MM.1S (cell line): ENCODE data around the gene EIF3I.

ENCODE experiments used
- DNase-seq: peaks from one replicate; pipeline ENCODE4 v3.0.0-alpha.2; 2015
- H2AFZ ChIP-seq: fragments of 300-600 bp; sonication (generic); 2 replicates; pipeline ENCODE4 v1.6.0; 2016; ENCODE audit warnings: antibody characterized with exemption, low read length
- H3F3A ChIP-seq: fragments of 300-600 bp; sonication (generic); 2 replicates; pipeline ENCODE4 v1.6.1; 2016; ENCODE audit warnings: mild to moderate bottlenecking, antibody characterized with exemption, low read length, moderate library complexity, mixed read lengths; ENCODE audit not compliant: insufficient read depth
- H3K27ac ChIP-seq: fragments of 300-600 bp; sonication (generic); 2 replicates; pipeline ENCODE4 v1.5.1; 2016; ENCODE audit warnings: mild to moderate bottlenecking, low read length
- H3K27me3 ChIP-seq: fragments of 300-600 bp; sonication (generic); replicated peaks from 2 replicates; pipeline ENCODE4 v1.6.0; 2016; ENCODE audit warnings: low read length; ENCODE audit not compliant: insufficient read depth
- H3K36me3 ChIP-seq: fragments of 300-600 bp; sonication (generic); replicated peaks from 2 replicates; pipeline ENCODE4 v1.6.1; 2016; ENCODE audit warnings: mild to moderate bottlenecking, low read length, mixed read lengths; ENCODE audit not compliant: insufficient read depth
- H3K4me1 ChIP-seq: fragments of 300-600 bp; sonication (generic); 2 replicates; pipeline ENCODE4 v1.6.1; 2016; ENCODE audit warnings: low read length, mixed read lengths
- H3K4me2 ChIP-seq: fragments of 300-600 bp; sonication (generic); 2 replicates; pipeline ENCODE4 v1.6.0; 2016; ENCODE audit warnings: low read depth, low read length
- H3K4me3 ChIP-seq: fragments of 300-600 bp; sonication (generic); 2 replicates; pipeline ENCODE4 v1.5.1; 2016; ENCODE audit warnings: low read length, mixed read lengths
- H3K79me2 ChIP-seq: fragments of 300-600 bp; sonication (generic); 2 replicates; pipeline ENCODE4 v1.6.1; 2016; ENCODE audit warnings: mixed run types, low read length, mixed read lengths
- H3K9ac ChIP-seq: fragments of 300-600 bp; sonication (generic); 2 replicates; pipeline ENCODE4 v1.6.1; 2016; ENCODE audit warnings: low read length, mixed read lengths
- H3K9me2 ChIP-seq: fragments of 300-600 bp; sonication (generic); replicated peaks from 2 replicates; pipeline ENCODE4 v1.6.1; 2016; ENCODE audit warnings: mild to moderate bottlenecking, low read length, mixed read lengths; ENCODE audit not compliant: insufficient read depth
- H3K9me3 ChIP-seq: fragments of 300-600 bp; sonication (generic); replicated peaks from 2 replicates; pipeline ENCODE4 v1.6.1; 2016; ENCODE audit warnings: mild to moderate bottlenecking, low read length, mixed read lengths; ENCODE audit not compliant: insufficient read depth
- H4K20me1 ChIP-seq: fragments of 300-600 bp; sonication (generic); 2 replicates; pipeline ENCODE4 v1.6.1; 2016; ENCODE audit warnings: mild to moderate bottlenecking, low read length, moderate library complexity, mixed read lengths; ENCODE audit not compliant: insufficient read depth
- EZH2 ChIP-seq: fragments of 300-600 bp; sonication (generic); optimal IDR thresholded peaks from 2 replicates; pipeline ENCODE3; 2017; ENCODE audit warnings: low read depth, mild to moderate bottlenecking, antibody characterized with exemption, low read length, mixed read lengths
- EZH2phosphoT487 ChIP-seq: fragments of 300-600 bp; sonication (generic); IDR thresholded peaks from 2 replicates; pipeline ENCODE4 v1.6.1; 2018; ENCODE audit warnings: antibody characterized with exemption, low read length
- TF ChIP-seq, protein P1 (sequence below): fragments of 300-600 bp; sonication (generic); IDR thresholded peaks from 2 replicates; pipeline ENCODE4 v1.5.1; 2016; ENCODE audit warnings: antibody characterized with exemption, low read length, mixed read lengths

EIF3I gene

GRCh38 chr1:32197837-32198236, 24.4 kb upstream of the EIF3I start:
- H4K20me1 ChIP-seq, result peaks cover 22% of the 10 kb centered on the region
- H3F3A ChIP-seq, result peaks cover 29% of the 10 kb centered on the region
- H2AFZ ChIP-seq, result no peak overlapping the region
- DNase-seq, result no peak
- H3K9me2 ChIP-seq, result no peaks in the 10 kb centered on the region
- no peak overlapping the region for H3K27ac ChIP-seq
- H3K27me3 ChIP-seq, result 0 out of 2 replicates have a peak, but pooled peaks cover 3% of the 10 kb centered on the region
- no peak overlapping the region for H3K9ac ChIP-seq
- no peaks in the 10 kb centered on the region for H3K9me3 ChIP-seq
- no peak for TF ChIP-seq EZH2
- TF ChIP-seq, protein P1, sequence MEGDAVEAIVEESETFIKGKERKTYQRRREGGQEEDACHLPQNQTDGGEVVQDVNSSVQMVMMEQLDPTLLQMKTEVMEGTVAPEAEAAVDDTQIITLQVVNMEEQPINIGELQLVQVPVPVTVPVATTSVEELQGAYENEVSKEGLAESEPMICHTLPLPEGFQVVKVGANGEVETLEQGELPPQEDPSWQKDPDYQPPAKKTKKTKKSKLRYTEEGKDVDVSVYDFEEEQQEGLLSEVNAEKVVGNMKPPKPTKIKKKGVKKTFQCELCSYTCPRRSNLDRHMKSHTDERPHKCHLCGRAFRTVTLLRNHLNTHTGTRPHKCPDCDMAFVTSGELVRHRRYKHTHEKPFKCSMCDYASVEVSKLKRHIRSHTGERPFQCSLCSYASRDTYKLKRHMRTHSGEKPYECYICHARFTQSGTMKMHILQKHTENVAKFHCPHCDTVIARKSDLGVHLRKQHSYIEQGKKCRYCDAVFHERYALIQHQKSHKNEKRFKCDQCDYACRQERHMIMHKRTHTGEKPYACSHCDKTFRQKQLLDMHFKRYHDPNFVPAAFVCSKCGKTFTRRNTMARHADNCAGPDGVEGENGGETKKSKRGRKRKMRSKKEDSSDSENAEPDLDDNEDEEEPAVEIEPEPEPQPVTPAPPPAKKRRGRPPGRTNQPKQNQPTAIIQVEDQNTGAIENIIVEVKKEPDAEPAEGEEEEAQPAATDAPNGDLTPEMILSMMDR, result no peak
- no peak for TF ChIP-seq EZH2phosphoT487
- peaks cover 55% of the 10 kb centered on the region for H3K4me1 ChIP-seq
- H3K36me3 ChIP-seq, result peaks cover 8% of the 10 kb centered on the region
- no peaks in the 10 kb centered on the region for H3K79me2 ChIP-seq
- H3K4me2 ChIP-seq, result no peak overlapping the region
- no peak overlapping the region for H3K4me3 ChIP-seq

GRCh38 chr1:32198237-32199042, 23.8 kb upstream of the EIF3I start:
- Histone ChIP-seq H3K9me3 (no peaks in the 10 kb centered on the region), H3K9me2 (no peaks in the 10 kb centered on the region), H3K79me2 (no peaks in the 10 kb centered on the region), H2AFZ (no peak overlapping the region), H3K4me1 (peaks cover 55% of the 10 kb centered on the region), H3K27ac (no peak overlapping the region), H3K4me3 (no peak overlapping the region), H3F3A (peaks cover 29% of the 10 kb centered on the region), H3K4me2 (no peak overlapping the region), H3K36me3 (peaks cover 8% of the 10 kb centered on the region), H3K27me3 (0 out of 2 replicates have a peak, but pooled peaks cover 3% of the 10 kb centered on the region), H4K20me1 (peaks cover 22% of the 10 kb centered on the region), H3K9ac (no peak overlapping the region)
- TF ChIP-seq, protein P1, result no peak
- no peak for TF ChIP-seq EZH2phosphoT487
- TF ChIP-seq EZH2, result no peak
- DNase-seq, result no peak

GRCh38 chr1:32199043-32199716, 23.0 kb upstream of the EIF3I start:
- TF ChIP-seq EZH2phosphoT487 (no peak), EZH2 (no peak)
- TF ChIP-seq, protein P1, result no peak
- no peak overlapping the region for H3K9ac ChIP-seq
- H4K20me1 ChIP-seq, result peaks cover 22% of the 10 kb centered on the region
- H3K4me2 ChIP-seq, result no peak overlapping the region
- H3K4me1 ChIP-seq, result peaks cover 52% of the 10 kb centered on the region
- H3K9me2 ChIP-seq, result no peaks in the 10 kb centered on the region
- H3K27ac ChIP-seq, result no peak overlapping the region
- H3K27me3 ChIP-seq, result 0 out of 2 replicates have a peak, but pooled peaks cover 3% of the 10 kb centered on the region
- no peak for DNase-seq
- H3K4me3 ChIP-seq, result no peak overlapping the region
- H3K36me3 ChIP-seq, result peaks cover 3% of the 10 kb centered on the region
- H3K79me2 ChIP-seq, result no peaks in the 10 kb centered on the region
- no peak overlapping the region for H2AFZ ChIP-seq
- H3K9me3 ChIP-seq, result no peaks in the 10 kb centered on the region
- H3F3A ChIP-seq, result peaks cover 29% of the 10 kb centered on the region
